Brain microvascular endothelial cell (primary cell): ENCODE data around the gene ANKIB1.
"Not testable (repeated sequence)": the region's sequence is repeated elsewhere in the genome, so short reads cannot be mapped to it uniquely, and the experiment has no call there.

Experiments
- DNase-seq: peaks from one replicate; pipeline ENCODE4 v3.0.0-alpha.2; 2020
- H3K27ac ChIP-seq: fragments of 250-450 bp; sonication (Bioruptor Pico); 2 replicates; pipeline ENCODE4 v1.5.1; 2020; ENCODE audit warnings: mild to moderate bottlenecking, moderate library complexity
- H3K27me3 ChIP-seq: fragments of 250-450 bp; sonication (Bioruptor Pico); replicated peaks from 2 replicates; pipeline ENCODE4 v1.5.1; 2020; ENCODE audit warnings: mild to moderate bottlenecking
- H3K36me3 ChIP-seq: fragments of 250-450 bp; sonication (Bioruptor Pico); replicated peaks from 2 replicates; pipeline ENCODE4 v1.5.1; 2020; ENCODE audit warnings: mild to moderate bottlenecking
- H3K4me3 ChIP-seq: 2 replicates; pipeline ENCODE4 v1.5.1; 2011; ENCODE audit warnings: low read depth, mild to moderate bottlenecking, control low read depth, low read length, moderate library complexity
- in situ Hi-C: cut with HindIII; loops from 2 replicates; pipeline ENCODE4 v1.10.0; 2017; ENCODE audit warnings: low sequenced_read_pairs, low pct_ligation_motif_present
- TF ChIP-seq, protein P1 (sequence below): IDR thresholded peaks from 2 replicates; pipeline ENCODE4 v1.5.1; 2011; ENCODE audit warnings: low read depth, mild to moderate bottlenecking, moderate library complexity, low read length, control low read depth, inconsistent platforms; ENCODE audit errors: missing control alignments

The ANKIB1 gene

DNA sequence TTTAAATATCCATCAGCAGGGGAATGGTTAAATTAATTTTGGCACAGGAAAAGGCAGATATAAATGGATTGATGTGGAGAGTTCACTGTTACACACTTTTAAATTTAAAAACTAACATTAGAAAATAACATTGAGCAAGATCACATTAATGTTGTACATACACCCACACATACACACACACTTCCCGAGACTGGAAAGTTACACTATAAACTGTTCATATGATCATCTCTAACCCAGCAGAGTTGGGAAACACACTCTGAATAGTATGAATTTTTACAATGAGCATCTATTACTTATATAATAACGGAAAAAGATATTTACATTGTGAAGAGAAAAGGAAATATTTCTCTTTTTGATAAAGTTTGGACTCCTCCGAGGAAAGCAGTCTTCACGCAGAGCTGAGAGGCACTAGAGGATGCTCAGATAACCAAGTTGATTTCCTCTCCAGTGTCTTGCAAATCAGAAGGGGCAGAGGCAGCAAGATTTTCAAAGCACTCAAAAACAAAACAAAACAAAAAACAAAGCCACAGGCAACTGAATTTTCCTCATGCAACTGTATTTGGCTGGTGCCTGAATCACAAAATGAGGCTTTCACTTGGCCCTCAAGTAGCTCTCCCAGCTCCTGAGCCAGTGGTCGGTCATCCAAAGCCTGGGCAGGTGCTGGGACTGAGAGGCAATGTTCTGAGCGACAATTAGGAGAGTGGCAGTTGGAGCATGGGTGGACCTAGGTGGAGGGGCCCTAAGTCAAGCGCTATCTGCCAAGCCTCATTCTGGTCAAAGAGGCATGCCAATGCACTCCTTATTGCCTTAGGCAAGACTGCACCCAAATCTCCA, 191.1 kb downstream of the ANKIB1 start:
- Histone ChIP-seq H3K4me3 (no peak overlapping the region), H3K27ac (no peak overlapping the region), H3K36me3 (no peaks in the 10 kb centered on the region), H3K27me3 (no peaks in the 10 kb centered on the region)
- TF ChIP-seq, protein P1, sequence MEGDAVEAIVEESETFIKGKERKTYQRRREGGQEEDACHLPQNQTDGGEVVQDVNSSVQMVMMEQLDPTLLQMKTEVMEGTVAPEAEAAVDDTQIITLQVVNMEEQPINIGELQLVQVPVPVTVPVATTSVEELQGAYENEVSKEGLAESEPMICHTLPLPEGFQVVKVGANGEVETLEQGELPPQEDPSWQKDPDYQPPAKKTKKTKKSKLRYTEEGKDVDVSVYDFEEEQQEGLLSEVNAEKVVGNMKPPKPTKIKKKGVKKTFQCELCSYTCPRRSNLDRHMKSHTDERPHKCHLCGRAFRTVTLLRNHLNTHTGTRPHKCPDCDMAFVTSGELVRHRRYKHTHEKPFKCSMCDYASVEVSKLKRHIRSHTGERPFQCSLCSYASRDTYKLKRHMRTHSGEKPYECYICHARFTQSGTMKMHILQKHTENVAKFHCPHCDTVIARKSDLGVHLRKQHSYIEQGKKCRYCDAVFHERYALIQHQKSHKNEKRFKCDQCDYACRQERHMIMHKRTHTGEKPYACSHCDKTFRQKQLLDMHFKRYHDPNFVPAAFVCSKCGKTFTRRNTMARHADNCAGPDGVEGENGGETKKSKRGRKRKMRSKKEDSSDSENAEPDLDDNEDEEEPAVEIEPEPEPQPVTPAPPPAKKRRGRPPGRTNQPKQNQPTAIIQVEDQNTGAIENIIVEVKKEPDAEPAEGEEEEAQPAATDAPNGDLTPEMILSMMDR, result no peak
- in situ Hi-C loops, result no loop called here
- no peak for DNase-seq

DNA sequence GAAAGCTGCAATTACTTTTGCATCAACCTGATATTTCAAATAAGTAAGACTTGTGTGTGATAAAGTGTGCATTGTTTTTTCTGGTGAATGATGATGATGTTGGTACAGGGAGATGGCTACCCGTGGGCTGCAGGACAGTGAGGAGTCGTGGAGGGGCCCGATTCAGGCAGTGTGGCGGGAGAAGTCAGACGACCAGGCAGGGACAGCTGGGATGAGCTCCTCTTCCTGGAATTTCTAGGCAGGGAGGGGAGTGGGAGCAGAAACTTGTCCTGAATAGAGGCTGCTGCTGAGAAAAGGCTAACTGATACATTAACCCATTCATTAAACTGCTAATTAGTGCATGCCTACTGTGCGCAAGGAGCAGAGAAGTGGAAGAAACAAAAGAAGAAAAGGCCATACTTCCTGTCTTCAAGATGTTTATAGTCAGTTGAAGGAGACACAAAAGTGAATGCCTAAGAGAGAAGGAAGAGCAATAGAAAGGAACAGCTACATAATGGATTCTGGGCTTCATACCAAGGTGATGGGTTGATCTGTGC, 192.2 kb downstream of the ANKIB1 start:
- Histone ChIP-seq H3K27me3 (no peaks in the 10 kb centered on the region), H3K27ac (no peak overlapping the region), H3K4me3 (no peak overlapping the region), H3K36me3 (no peaks in the 10 kb centered on the region)
- TF ChIP-seq, protein P1, result no peak
- in situ Hi-C loops, result no loop called here
- no peak for DNase-seq

DNA sequence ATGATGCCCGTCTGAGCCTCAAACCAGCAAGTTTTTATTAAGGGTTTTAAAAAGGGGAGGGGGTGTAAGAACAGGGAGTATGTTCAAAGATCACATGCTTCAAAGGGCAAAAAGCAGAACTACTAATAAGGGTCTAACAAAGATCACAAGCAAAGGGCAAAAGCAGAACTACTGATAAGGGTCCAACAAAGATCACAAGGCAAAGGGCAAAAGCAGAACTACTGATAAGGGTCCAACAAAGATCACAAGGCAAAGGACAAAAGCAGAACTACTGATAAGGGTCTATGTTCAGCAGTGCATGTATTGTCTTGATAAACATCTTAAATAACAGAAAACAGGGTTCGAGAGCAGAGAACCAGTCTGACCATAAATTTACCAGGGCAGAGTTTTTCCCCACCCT, 196.9 kb downstream of the ANKIB1 start:
- in situ Hi-C loops, DNase-seq, H3K36me3 ChIP-seq, H3K27me3 ChIP-seq, H3K4me3 ChIP-seq, H3K27ac ChIP-seq: not testable (repeated sequence)

DNA sequence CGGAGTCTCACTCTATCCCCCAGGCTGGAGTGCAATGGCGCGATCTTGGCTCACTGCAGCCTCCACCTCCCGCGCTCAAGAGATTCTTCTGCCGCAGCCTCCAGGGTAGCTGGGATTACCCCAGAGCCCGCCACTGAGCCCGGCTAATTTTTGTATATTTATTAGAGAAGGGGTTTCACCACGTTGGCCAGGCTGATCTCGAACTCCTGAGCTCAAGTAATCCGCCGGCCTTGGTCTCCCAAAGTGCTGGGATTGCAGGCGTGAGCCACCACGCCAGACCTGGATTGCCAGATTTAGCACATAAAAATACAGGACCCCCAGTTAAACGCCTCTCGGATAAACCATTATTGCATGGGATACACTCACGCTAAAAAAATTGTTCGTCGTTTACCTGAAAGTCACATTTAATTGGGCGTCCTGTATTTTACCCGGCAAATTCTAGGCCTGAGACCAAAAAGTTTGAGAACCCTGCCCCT, 201.1 kb downstream of the ANKIB1 start:
- Histone ChIP-seq H3K27ac (peak overlapping the region; percentile 83), H3K4me3 (peak overlapping the region; percentile 85), H3K36me3 (peaks cover 9% of the 10 kb centered on the region), H3K27me3 (no peaks in the 10 kb centered on the region)
- TF ChIP-seq, protein P1, result no peak
- in situ Hi-C loops, result no loop called here
- DNase-seq, result no peak

DNA sequence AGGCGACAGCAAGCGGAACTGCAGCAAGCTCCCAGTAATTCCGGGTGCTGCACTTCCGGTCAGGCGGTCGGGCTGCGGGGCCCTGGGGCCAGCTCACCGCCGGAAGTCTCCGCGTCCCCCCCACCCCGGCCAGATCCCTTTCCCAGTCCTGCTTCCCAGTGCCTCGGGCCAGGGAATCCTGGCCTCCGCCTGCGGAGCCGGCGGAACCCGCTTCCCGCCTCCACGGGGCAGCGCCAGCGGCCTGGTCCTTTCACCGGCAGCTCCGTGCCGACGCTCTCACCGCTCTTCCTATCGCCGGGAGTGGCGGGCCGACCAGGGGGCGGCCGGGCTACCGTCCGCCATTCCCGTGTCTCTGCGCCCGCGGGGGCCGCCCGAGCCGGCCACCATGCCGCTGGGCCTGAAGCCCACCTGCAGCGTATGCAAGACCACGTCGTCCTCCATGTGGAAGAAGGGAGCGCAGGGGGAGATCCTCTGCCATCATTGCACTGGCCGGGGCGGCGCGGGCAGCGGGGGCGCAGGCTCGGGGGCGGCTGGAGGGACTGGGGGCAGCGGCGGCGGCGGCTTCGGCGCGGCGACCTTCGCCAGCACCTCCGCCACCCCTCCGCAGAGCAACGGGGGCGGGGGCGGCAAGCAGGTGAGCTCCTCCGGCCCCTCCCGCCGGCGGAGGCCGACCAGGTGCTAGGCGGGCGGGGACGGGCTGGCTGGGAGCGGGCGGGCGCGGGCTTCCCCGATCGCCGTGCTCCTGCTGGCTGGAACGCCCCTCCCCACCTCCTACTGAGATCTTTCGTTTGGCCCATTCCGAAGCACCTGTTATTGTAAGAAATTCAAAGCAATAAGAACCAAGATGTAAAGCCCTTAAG, 201.8 kb downstream of the ANKIB1 start, which contains the start of gene GATAD1:
GATAD1 (plus strand) TSS at position 138 of the 860 bp plus-strand sequence; CDS start at position 386, 248 bp downstream.
- peak; percentile 83 for DNase-seq
- peak within 1 kb of the TSS; percentile 85 for H3K4me3 ChIP-seq
- in situ Hi-C loops, result no loop called here
- H3K36me3 ChIP-seq, result peaks cover 16% of the 10 kb centered on the region
- H3K27ac ChIP-seq, result peak within 1 kb of the TSS; percentile 83
- H3K27me3 ChIP-seq, result no peaks in the 10 kb centered on the region
- TF ChIP-seq, protein P1, result peak; percentile 94
